OCI-LY3 (cell line): Measurements from ENCODE around the gene TAF5L.

Experiments used
- EZH2phosphoT487 ChIP-seq: fragments of 200-600 bp; shearing (Covaris generic); IDR thresholded peaks from 2 replicates; pipeline ENCODE4 v1.6.1; 2018; ENCODE audit warnings: antibody characterized with exemption, mixed run types, low read depth
- TF ChIP-seq, protein P1 (sequence below): fragments of 200-600, 300-600 bp; sonication (generic); IDR thresholded peaks from 2 replicates; pipeline ENCODE4 v1.5.1; 2014; ENCODE audit warnings: antibody characterized with exemption, low read length, low read depth

DNA sequence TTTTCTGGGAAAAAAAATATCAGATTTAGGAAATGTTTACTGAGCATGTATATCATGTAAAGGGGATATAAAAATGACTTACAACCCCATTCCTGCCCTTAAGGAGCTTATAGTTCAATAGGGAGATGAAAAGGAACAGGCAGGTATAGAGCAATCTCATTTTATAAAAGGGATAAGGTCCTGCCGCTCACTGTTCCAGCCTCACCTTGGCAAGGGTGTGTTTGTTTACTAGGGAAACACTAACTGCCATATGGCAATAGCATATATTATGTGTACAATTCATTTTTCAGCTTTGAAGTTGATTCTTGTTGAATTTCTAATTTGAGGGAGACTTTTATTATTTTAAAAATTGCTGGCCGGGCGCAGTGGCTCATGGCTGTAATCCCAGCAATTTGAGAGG, 25.6 kb upstream of the TAF5L start:
- TF ChIP-seq, protein P1, sequence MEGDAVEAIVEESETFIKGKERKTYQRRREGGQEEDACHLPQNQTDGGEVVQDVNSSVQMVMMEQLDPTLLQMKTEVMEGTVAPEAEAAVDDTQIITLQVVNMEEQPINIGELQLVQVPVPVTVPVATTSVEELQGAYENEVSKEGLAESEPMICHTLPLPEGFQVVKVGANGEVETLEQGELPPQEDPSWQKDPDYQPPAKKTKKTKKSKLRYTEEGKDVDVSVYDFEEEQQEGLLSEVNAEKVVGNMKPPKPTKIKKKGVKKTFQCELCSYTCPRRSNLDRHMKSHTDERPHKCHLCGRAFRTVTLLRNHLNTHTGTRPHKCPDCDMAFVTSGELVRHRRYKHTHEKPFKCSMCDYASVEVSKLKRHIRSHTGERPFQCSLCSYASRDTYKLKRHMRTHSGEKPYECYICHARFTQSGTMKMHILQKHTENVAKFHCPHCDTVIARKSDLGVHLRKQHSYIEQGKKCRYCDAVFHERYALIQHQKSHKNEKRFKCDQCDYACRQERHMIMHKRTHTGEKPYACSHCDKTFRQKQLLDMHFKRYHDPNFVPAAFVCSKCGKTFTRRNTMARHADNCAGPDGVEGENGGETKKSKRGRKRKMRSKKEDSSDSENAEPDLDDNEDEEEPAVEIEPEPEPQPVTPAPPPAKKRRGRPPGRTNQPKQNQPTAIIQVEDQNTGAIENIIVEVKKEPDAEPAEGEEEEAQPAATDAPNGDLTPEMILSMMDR: no peak
- no peak for TF ChIP-seq EZH2phosphoT487
